K562 (cell line): Measurements from ENCODE around the gene FGF12. TPM values are rescaled to one million over a fixed set of nuclear protein-coding genes. Genes with fewer than 3 reads are reported as not detected.

Experiments used
- ATAC-seq: fragments of 200-7000 bp; cut with Tn5 transposase; 3 replicates; pipeline ENCODE4 v1.9.1; 2020; ENCODE audit warnings: moderate library complexity
- BruUV-seq: library from RNA; stranded (reverse); fragments of 400-500 nt; replicated peaks from 2 replicates; lab custom pipeline; 2021; lab: Mats Ljungman, UMichigan
- CTCF ChIA-PET: fragments of 300-600 bp; formaldehyde crosslinking; extraction: SDS; loops from one replicate; lab custom pipeline; 2021; ENCODE audit warnings: low intra/inter-chr PET ratio; lab: Yijun Ruan, JAX
- POLR2A ChIA-PET: fragments of 300-600, 350-650 bp; sonication (Branson Sonifier 250); formaldehyde crosslinking; extraction: SDS; loops from one replicate; lab custom pipeline; 2021; ENCODE audit warnings: antibody characterized with exemption, inconsistent platforms; lab: Yijun Ruan, JAX
- DNase-seq, 4 experiments: peaks; one replicate each; pipeline versions ENCODE4 v3.0.0 to v3.0.0-alpha.2; 2011 to 2018; ENCODE audit warnings: low spot score in 3 of 4, mixed read lengths in 3 of 4; ENCODE audit errors: extremely low read depth in 1 of 4
- FAIRE-seq: peaks from 2 replicates; lab custom pipeline; 2011; peaks lifted over from hg19 to GRCh38; lab: Jason Lieb, UNC
- H2AFZ ChIP-seq: 2 replicates; pipeline ENCODE4 v1.6.0; 2011; ENCODE audit warnings: low read depth, low read length, control low read depth, inconsistent platforms
- H3K27ac ChIP-seq: fragments of 200-600 bp; 3 replicates; pipeline ENCODE4 v1.8.0; 2011; ENCODE audit warnings: low read depth, mild to moderate bottlenecking, control low read depth, inconsistent platforms, low read length, moderate library complexity, mixed read lengths; ENCODE audit errors: extremely low read depth
- H3K27me3 ChIP-seq, 2 experiments: fragments of 300-600 bp in 1 of 2; 2 replicates in 1 of 2; 3 replicates in 1 of 2; pipeline versions ENCODE4 v1.6.0 to v1.8.0; 2011; ENCODE audit warnings: inconsistent platforms in 2 of 2, low read length in 2 of 2, mild to moderate bottlenecking in 1 of 2, mixed read lengths in 1 of 2, moderate library complexity in 1 of 2; ENCODE audit not compliant: control insufficient read depth in 2 of 2, insufficient read depth in 2 of 2
- H3K36me3 ChIP-seq: fragments of 300-600 bp; 3 replicates; pipeline ENCODE4 v1.8.0; 2011; ENCODE audit warnings: mild to moderate bottlenecking, low read length, inconsistent platforms; ENCODE audit not compliant: control insufficient read depth, insufficient read depth
- H3K4me1 ChIP-seq, 2 experiments: fragments of 200-600 bp in 1 of 2; replicated peaks in 1 of 2; 2 replicates in 1 of 2; 3 replicates in 1 of 2; pipeline versions ENCODE4 v1.5.1 to v1.8.0; 2011; ENCODE audit warnings: inconsistent platforms in 2 of 2, low read length in 2 of 2, mild to moderate bottlenecking in 1 of 2, mixed read lengths in 1 of 2, moderate library complexity in 1 of 2; ENCODE audit not compliant: control insufficient read depth in 2 of 2, insufficient read depth in 2 of 2
- H3K4me2 ChIP-seq: 2 replicates; pipeline ENCODE4 v1.6.1; 2011; ENCODE audit warnings: low read length, control low read depth, inconsistent platforms, mixed read lengths; ENCODE audit not compliant: insufficient read depth
- H3K4me3 ChIP-seq: fragments of 200-600 bp; sonication (generic), shearing (Covaris generic); 2 replicates; pipeline ENCODE4 v1.5.1; 2016; ENCODE audit warnings: control low read depth, inconsistent platforms
- H3K79me2 ChIP-seq: fragments of 200-600 bp; 3 replicates; pipeline ENCODE4 v1.8.0; 2011; ENCODE audit warnings: low read length, inconsistent platforms; ENCODE audit not compliant: control insufficient read depth, insufficient read depth
- H3K9ac ChIP-seq, 2 experiments: 2 replicates each; pipeline versions ENCODE4 v1.6.0 to v1.6.1; 2011; ENCODE audit warnings: low read depth in 2 of 2, low read length in 2 of 2, control low read depth in 1 of 2, inconsistent platforms in 1 of 2, mild to moderate bottlenecking in 1 of 2, mixed read lengths in 1 of 2; ENCODE audit not compliant: insufficient read depth in 1 of 2
- H3K9me1 ChIP-seq: one replicate; pipeline ENCODE4 v1.6.0; 2011; ENCODE audit warnings: inconsistent platforms, mild to moderate bottlenecking, low read length, moderate library complexity; ENCODE audit not compliant: control insufficient read depth, insufficient read depth
- H3K9me3 ChIP-seq: replicated peaks from 2 replicates; pipeline ENCODE4 v1.5.1; 2011; ENCODE audit warnings: low read depth, low read length, inconsistent platforms; ENCODE audit not compliant: control insufficient read depth, insufficient read depth
- H4K20me1 ChIP-seq: replicated peaks from 2 replicates; pipeline ENCODE4 v1.6.1; 2011; ENCODE audit warnings: low read length, inconsistent platforms, mixed read lengths; ENCODE audit not compliant: control insufficient read depth, insufficient read depth
- CBX1 ChIP-seq: sonication (generic); IDR thresholded peaks from 2 replicates; pipeline ENCODE4 v1.6.1; 2016; ENCODE audit warnings: antibody characterized with exemption, low read depth, mild to moderate bottlenecking
- MAFF ChIP-seq: IDR thresholded peaks from 2 replicates; pipeline ENCODE4 v1.6.1; 2012; ENCODE audit warnings: low read length, improper control_type of control experiment
- SPI1 ChIP-seq: IDR thresholded peaks from 2 replicates; pipeline ENCODE4 v1.6.1; 2011; ENCODE audit warnings: low read depth, low read length, control low read depth, borderline replicate concordance
- ZHX1 ChIP-seq: fragments of 150-350 bp; conservative IDR thresholded peaks from 2 replicates; pipeline ENCODE4 v1.6.1; 2014; ENCODE audit warnings: low read length
- whole genome bisulfite sequencing: fragments of 100-300 bp; shearing (Covaris generic); methylation state at CpG from one replicate; pipeline ENCODE4 v1.1.6; 2016; ENCODE audit warnings: low coverage, mixed read lengths; ENCODE audit not compliant: insufficient coverage; ENCODE audit errors: missing lambda C conversion rate; 5-methylcytosine and 5-hydroxymethylcytosine counted together
- in situ Hi-C: fragments of 300-500 bp; cut with MboI; formaldehyde crosslinking; loops from 4 replicates; pipeline ENCODE4 v1.15.0; 2018; ENCODE audit warnings: inconsistent platforms, mixed read lengths
- intact Hi-C: fragments of 100-400 bp; cut with micrococcal nuclease; formaldehyde crosslinking; loops from 2 replicates; pipeline ENCODE4 v1.14.2; 2022
- polyA plus RNA-seq, 8 experiments: library from polyadenylated mRNA; depleted of rRNA in 4 of 8; stranded (reverse) in 5 of 8; unstranded in 3 of 8; fragments of >200 nt; fragmentation: Nextera tagmentation in 2 of 8; fragmentation: Illumina TruSeq in 1 of 8; extraction: Ambion mirVana in 2 of 8; extraction: Trizol in 1 of 8; gene quantifications; 2 replicates each; pipeline versions ENCODE4 v1.2.1 to v1.2.3, GENCODE V29; 2011 to 2014; ENCODE audit warnings: inconsistent platforms in 1 of 8, missing spikeins in 1 of 8
- total RNA-seq, 7 experiments: library from RNA; depleted of rRNA in 6 of 7; stranded (reverse); fragments of >200 nt in 6 of 7; fragmentation: Illumina TruSeq in 2 of 7; extraction: Trizol in 2 of 7; gene quantifications; 2 replicates each; pipeline versions ENCODE4 v1.2.1 to v1.2.3, GENCODE V29; 2011 to 2021; ENCODE audit warnings: low replicate concordance in 1 of 7

Gene FGF12
- total and polyA plus RNA-seq, 9 of the 15 experiments (the other 6 are each of a cell fraction or from before 2014, with no cell fraction given), result not detected

DNA sequence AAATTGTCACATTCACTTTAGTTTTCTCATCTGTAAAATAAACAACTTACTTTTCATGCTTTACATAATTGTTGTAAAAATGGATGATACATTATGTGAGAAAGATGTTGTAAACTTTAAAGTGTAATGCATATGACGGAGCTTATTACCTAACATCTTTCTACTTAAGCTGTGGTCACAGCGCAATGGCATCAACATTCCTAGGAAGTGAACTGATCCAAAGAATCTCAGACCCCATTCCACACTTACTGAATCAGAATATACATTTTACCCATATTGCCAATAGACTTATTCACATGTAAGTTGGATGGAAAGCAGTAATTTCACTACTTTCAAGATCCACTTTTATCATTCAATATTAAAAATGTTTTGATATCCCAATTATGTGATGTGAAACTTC, 497.5 kb downstream of the FGF12 start (continued):
- no peak for TF ChIP-seq ZHX1

- no peak for DNase-seq
- H3K4me2 ChIP-seq, result no peak overlapping the region
- WGBS, result 2% methylated on average over 5 of the region's 5 CpGs
- no peak overlapping the region for H2AFZ ChIP-seq
- H3K9me1 ChIP-seq, result no peaks in the 10 kb centered on the region
- ChIA-PET CTCF (no interaction called here), POLR2A (no interaction called here)
- no peak overlapping the region for H3K27ac ChIP-seq
- in situ Hi-C loops, result no loop called here
- no peak for FAIRE-seq
- H3K27me3 ChIP-seq, result no peaks in the 10 kb centered on the region
- no peak overlapping the region for H3K9ac ChIP-seq
- no peak for TF ChIP-seq CBX1
- TF ChIP-seq SPI1, result no peak
- no peak for TF ChIP-seq MAFF
- TF ChIP-seq, all 486 proteins: peak for 0
- Histone ChIP-seq H3K36me3 (no peaks in the 10 kb centered on the region), H3K4me1 (no peaks in the 10 kb centered on the region), H4K20me1 (no peaks in the 10 kb centered on the region), H3K4me3 (no peak overlapping the region), H3K9me3 (no peaks in the 10 kb centered on the region; the same call in 1 of the 2 replicates), H3K79me2 (no peaks in the 10 kb centered on the region)
- no TSS peak for BruUV-seq
- intact Hi-C loops, result no loop called here
- no peak for ATAC-seq
Observed at GRCh38 chr3:192224634-192225155, 502.6 kb downstream of the FGF12 start.
